WERI-Rb-1 (cell line): ENCODE data around the gene PLEKHJ1.

ENCODE experiments used
- DNase-seq: peaks from one replicate; pipeline ENCODE4 v3.0.0-alpha.2; 2020
- H3K27ac ChIP-seq: fragments of 250-450 bp; sonication (Bioruptor Pico); 2 replicates; pipeline ENCODE4 v1.5.1; 2020; ENCODE audit warnings: mild to moderate bottlenecking, moderate library complexity
- H3K27me3 ChIP-seq: fragments of 250-450 bp; sonication (Bioruptor Pico); 2 replicates; pipeline ENCODE4 v1.5.1; 2021; ENCODE audit warnings: mild to moderate bottlenecking, low read depth, moderate library complexity; ENCODE audit not compliant: insufficient read depth, severe bottlenecking
- H3K36me3 ChIP-seq: fragments of 250-450 bp; sonication (Bioruptor Pico); 2 replicates; pipeline ENCODE4 v1.5.1; 2020; ENCODE audit warnings: mild to moderate bottlenecking, moderate library complexity
- H3K4me3 ChIP-seq: 2 replicates; pipeline ENCODE4 v1.5.1; 2011; ENCODE audit warnings: low read depth, mild to moderate bottlenecking, control low read depth, low read length
- H3K9me3 ChIP-seq: fragments of 250-450 bp; sonication (Bioruptor Pico); 2 replicates; pipeline ENCODE4 v1.5.1; 2021; ENCODE audit warnings: mild to moderate bottlenecking, moderate library complexity; ENCODE audit not compliant: severe bottlenecking
- CTCF ChIP-seq: IDR thresholded peaks from 2 replicates; pipeline ENCODE4 v1.5.1; 2011; ENCODE audit warnings: low read depth, mild to moderate bottlenecking, control low read depth, inconsistent platforms, low read length

The PLEKHJ1 gene

GRCh38 chr19:2280633-2281264 lies 44.6 kb upstream of the PLEKHJ1 start:
- TF ChIP-seq CTCF, result no peak
- H3K27me3 ChIP-seq, result no peaks in the 10 kb centered on the region
- H3K36me3 ChIP-seq, result no peaks in the 10 kb centered on the region
- DNase-seq, result no peak
- H3K27ac ChIP-seq, result no peak overlapping the region
- no peak overlapping the region for H3K4me3 ChIP-seq
- H3K9me3 ChIP-seq, result no peaks in the 10 kb centered on the region

- Histone ChIP-seq H3K27ac (no peak overlapping the region), H3K27me3 (no peaks in the 10 kb centered on the region), H3K9me3 (no peaks in the 10 kb centered on the region), H3K36me3 (no peaks in the 10 kb centered on the region), H3K4me3 (no peak overlapping the region)
- TF ChIP-seq CTCF, result no peak
- no peak for DNase-seq
These were observed 42.5 kb upstream of the PLEKHJ1 start for GRCh38 chr19:2278459-2279158.

- H3K36me3 ChIP-seq, result peaks cover 13% of the 10 kb centered on the region
- no peaks in the 10 kb centered on the region for H3K27me3 ChIP-seq
- no peak for TF ChIP-seq CTCF
- H3K27ac ChIP-seq, result no peak overlapping the region
- no peak overlapping the region for H3K4me3 ChIP-seq
- no peaks in the 10 kb centered on the region for H3K9me3 ChIP-seq
- no peak for DNase-seq
These were observed 41.0 kb upstream of the PLEKHJ1 start for GRCh38 chr19:2277138-2277537.

- Histone ChIP-seq H3K27me3 (no peaks in the 10 kb centered on the region), H3K4me3 (no peak overlapping the region), H3K36me3 (peaks cover 20% of the 10 kb centered on the region), H3K9me3 (no peaks in the 10 kb centered on the region), H3K27ac (no peak overlapping the region)
- no peak for DNase-seq
- TF ChIP-seq CTCF, result no peak
These were observed 40.4 kb upstream of the PLEKHJ1 start for GRCh38 chr19:2276429-2276986.

- TF ChIP-seq CTCF, result no peak
- Histone ChIP-seq H3K9me3 (no peaks in the 10 kb centered on the region), H3K27me3 (no peaks in the 10 kb centered on the region), H3K4me3 (no peak overlapping the region), H3K27ac (peak overlapping the region; percentile 49; the same call in 1 of the 2 replicates), H3K36me3 (peaks cover 26% of the 10 kb centered on the region)
- DNase-seq, result no peak
These were observed 39.7 kb upstream of the PLEKHJ1 start for GRCh38 chr19:2275588-2276428.
